Activated CD8-positive, alpha-beta memory T cell treated with anti-CD3 and anti-CD28 coated beads, Interleukin-2, amount 50 U/mL, for 1 hour (primary cell): ENCODE data around the gene TMEM120B.
A peak's percentile ranks its signal among the peaks of the same experiment; 100 is the strongest.

ENCODE experiments used
- DNase-seq: peaks from one replicate; pipeline ENCODE4 v3.0.0-alpha.2; 2020; ENCODE audit errors: extremely low read depth

The TMEM120B gene

GRCh38 chr12:121792607-121793439, 80.3 kb downstream of the TMEM120B start:
- DNase-seq, result no peak

GRCh38 chr12:121793440-121793837, 80.9 kb downstream of the TMEM120B start, which contains the start of gene RHOF:
TSS of gene RHOF (minus strand) at chr12:121793688. CDS start at chr12:121793633, 55 bp downstream.
- no peak for DNase-seq

- DNase-seq, result peak; percentile 82
Observed at GRCh38 chr12:121793838-121794533, 81.4 kb downstream of the TMEM120B start.

GRCh38 chr12:121794534-121795033, 82.0 kb downstream of the TMEM120B start:
- DNase-seq, result no peak

GRCh38 chr12:121795034-121795968, 82.7 kb downstream of the TMEM120B start:
- no peak for DNase-seq

GRCh38 chr12:121796855-121797751, 84.6 kb downstream of the TMEM120B start:
- DNase-seq, result no peak

- no peak for DNase-seq
Observed at GRCh38 chr12:121797937-121798786, 85.6 kb downstream of the TMEM120B start.

GRCh38 chr12:121798787-121799155, 86.2 kb downstream of the TMEM120B start:
- DNase-seq, result no peak

GRCh38 chr12:121799156-121799841, 86.7 kb downstream of the TMEM120B start:
- no peak for DNase-seq

- DNase-seq, result no peak
Observed at GRCh38 chr12:121799842-121800693, 87.5 kb downstream of the TMEM120B start.

- DNase-seq, result no peak
Observed at GRCh38 chr12:121800694-121801594, 88.4 kb downstream of the TMEM120B start.

GRCh38 chr12:121801595-121802484, 89.3 kb downstream of the TMEM120B start:
- no peak for DNase-seq

GRCh38 chr12:121802485-121802842, 89.9 kb downstream of the TMEM120B start:
- DNase-seq, result no peak

GRCh38 chr12:121802843-121803698, 90.5 kb downstream of the TMEM120B start:
- peak; percentile 76 for DNase-seq

GRCh38 chr12:121803861-121804416, 91.4 kb downstream of the TMEM120B start, which contains the start of gene SETD1B:
TSS of gene SETD1B (plus strand) at chr12:121804009. CDS start at chr12:121804738, 729 bp downstream.
- no peak for DNase-seq
